ENCODE measurements around the gene TAF11. TPM values are rescaled to one million over a fixed set of nuclear protein-coding genes. Genes with fewer than 3 reads are reported as not detected.
"Not testable (repeated sequence)": the region's sequence is repeated elsewhere in the genome, so short reads cannot be mapped to it uniquely, and the experiment has no call there.

The TAF11 gene
- total and polyA plus RNA-seq, 11 donors = 14.6 to 75.7 (median 21.8) TPM

GRCh38 chr6:34890533-34890925 lies 2.7 kb upstream of the TAF11 start:
- peaks cover 0 to 64% (median 27%) of the 10 kb centered on the region in 12 donors for H3K4me1 ChIP-seq
- H3K27ac ChIP-seq = peak overlapping the region in 11 of 12 donors; percentile 68 to 93 (median 80)

GRCh38 chr6:34888874-34889555 lies 1.2 kb upstream of the TAF11 start, which contains the start of gene ANKS1A:
Gene ANKS1A (plus strand): TSS chr6:34889255. CDS start chr6:34889403, 148 bp downstream.
- 0 to 1% (median 1%) methylated on average over 41 to 60 of the region's 60 CpGs for WGBS, 4 donors
- DNase-seq (peak; percentile 84 to 91 (median 87)), ATAC-seq (peak; percentile 52 to 87 (median 85))
- Histone ChIP-seq H3K9me3 (no peaks in the 10 kb centered on the region), H3K27me3 (no peaks in the 10 kb centered on the region), H3K4me3 (peak within 1 kb of the TSS; percentile 65 to 95 (median 83)), H3K27ac (peak within 1 kb of the TSS; percentile 11 to 93 (median 80)), H3K36me3 (peaks cover 0 to 17% (median 4%) of the 10 kb centered on the region in 9 donors), H3K4me1 (peaks cover 0 to 55% (median 27%) of the 10 kb centered on the region in 12 donors)
- TF ChIP-seq POLR2A (IDR thresholded peaks at IDR 0.05) (peak in 1 of 2 donors; percentile 59), CTCF (IDR thresholded peaks at IDR 0.05) (no peak)
- intact Hi-C loops (cut with DNase I) = loop anchor here in 8 of 10 donors (2.0 to 10.0 kb wide), 8 partner anchors 68 to 256 kb away; partner anchors contain the start of genes SNRPC (in 2 of the 8) and TCP11 (in 1 of the 8)

More at GRCh38 chr6:34890533-34890925, 2.7 kb upstream of the TAF11 start:
- 42 to 50% (median 48%) methylated on average over 7 of the region's 7 CpGs for WGBS, 4 donors
- ATAC-seq (no peak), DNase-seq (no peak)
- Histone ChIP-seq H3K9me3 (no peaks in the 10 kb centered on the region), H3K36me3 (peaks cover 0 to 5% (median 0%) of the 10 kb centered on the region in 9 donors), H3K4me3 (peak overlapping the region in 10 of 12 donors; percentile 65 to 95 (median 83)), H3K27me3 (no peaks in the 10 kb centered on the region)
- intact Hi-C loops (cut with DNase I) = loop anchor here in 3 of 10 donors (5.0 to 10.0 kb wide), 4 partner anchors 47 to 354 kb away; partner anchors contain the start of gene TCP11 (in 1 of the 3)
- TF ChIP-seq CTCF (IDR thresholded peaks at IDR 0.05) (no peak), POLR2A (IDR thresholded peaks at IDR 0.05) (no peak)

GRCh38 chr6:34888514-34888856 lies 643 bp upstream of the TAF11 start:
- Histone ChIP-seq H3K4me3 (peak overlapping the region; percentile 27 to 95 (median 81)), H3K4me1 (peaks cover 0 to 55% (median 27%) of the 10 kb centered on the region in 12 donors), H3K9me3 (no peaks in the 10 kb centered on the region), H3K36me3 (peaks cover 0 to 22% (median 4%) of the 10 kb centered on the region in 9 donors), H3K27me3 (no peaks in the 10 kb centered on the region), H3K27ac (peak overlapping the region; percentile 11 to 93 (median 80))
- 0% methylated on average over 5 of the region's 5 CpGs for WGBS, 4 donors
- TF ChIP-seq CTCF (IDR thresholded peaks at IDR 0.05) (no peak), POLR2A (IDR thresholded peaks at IDR 0.05) (no peak)
- ATAC-seq = no peak
- intact Hi-C loops (cut with DNase I) = loop anchor here in 8 of 10 donors (2.0 to 10.0 kb wide), 8 partner anchors 69 to 256 kb away; partner anchors contain the start of genes SNRPC (in 2 of the 8) and TCP11 (in 1 of the 8)
- DNase-seq = no peak

- peaks cover 0 to 34% (median 19%) of the 10 kb centered on the region in 12 donors for H3K4me1 ChIP-seq
- H3K4me3 ChIP-seq, DNase-seq, H3K9me3 ChIP-seq, ATAC-seq, H3K27me3 ChIP-seq, H3K27ac ChIP-seq: not testable (repeated sequence)
- intact Hi-C loops (cut with DNase I) = loop anchor here in 7 of 10 donors (5.0 to 10.0 kb wide), 7 partner anchors 71 to 259 kb away; partner anchors contain the start of genes SNRPC (in 2 of the 7) and TCP11 (in 1 of the 7)
- 86 to 95% (median 94%) methylated on average over 15 of the region's 15 CpGs for WGBS, 4 donors
- H3K36me3 ChIP-seq = peaks cover 0 to 48% (median 28%) of the 10 kb centered on the region in 9 donors
Measured at GRCh38 chr6:34885837-34886236, 2.0 kb downstream of the TAF11 start.

All from heart left ventricle (tissue), 16 donors.